Measurements from ENCODE around the gene ADAP1.
A peak's percentile ranks its signal among the peaks of the same experiment; 100 is the strongest.
"Not testable (repeated sequence)": the region's sequence is repeated elsewhere in the genome, so short reads cannot be mapped to it uniquely, and the experiment has no call there.

The ADAP1 gene

GRCh38 chr7:883055-884021 is 71.1 kb downstream of the ADAP1 start:
- DNase-seq (ENCODE audit: low read depth in 2 of 2, low spot score in 1 of 2): no peak

DNA sequence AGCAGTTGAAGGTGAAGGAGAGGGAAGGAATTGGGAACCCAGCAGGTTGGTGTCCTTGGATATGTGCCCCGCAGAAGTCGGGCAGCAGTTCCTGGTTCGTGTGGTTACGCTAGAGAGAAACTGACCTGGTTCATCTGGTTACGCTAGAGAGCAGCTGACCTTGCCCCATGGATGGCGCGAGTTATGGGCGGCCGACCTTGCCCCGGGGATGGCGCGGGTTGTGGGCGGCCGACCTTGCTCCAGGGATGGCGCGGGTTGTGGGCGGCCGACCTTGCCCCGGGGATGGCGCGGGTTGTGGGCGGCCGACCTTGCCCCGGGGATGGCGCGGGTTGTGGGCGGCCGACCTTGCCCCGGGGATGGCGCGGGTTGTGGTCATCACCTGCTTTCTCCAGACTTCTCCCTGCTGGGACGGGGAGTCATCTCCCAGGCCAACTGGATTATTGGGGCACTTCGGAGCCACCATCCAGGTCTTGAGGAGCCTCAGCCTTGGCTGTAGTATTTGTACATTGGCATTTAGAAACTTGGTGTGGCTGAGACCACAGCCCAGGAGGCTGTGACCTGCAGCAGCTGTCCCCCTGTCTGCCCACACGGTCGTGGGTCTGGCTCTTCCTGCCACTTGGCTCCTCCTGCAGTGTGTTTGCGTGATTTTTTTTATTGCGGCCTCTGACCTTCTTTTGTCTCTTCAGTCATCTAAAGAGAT is 72.0 kb downstream of the ADAP1 start:
- DNase-seq (ENCODE audit: low read depth in 2 of 2, low spot score in 1 of 2): no peak

- no peak for DNase-seq (ENCODE audit: low read depth in 2 of 2, low spot score in 1 of 2)
These were observed 72.8 kb downstream of the ADAP1 start for GRCh38 chr7:881441-882234.

- DNase-seq (ENCODE audit: low read depth in 2 of 2, low spot score in 1 of 2): no peak
These were observed 74.0 kb downstream of the ADAP1 start for GRCh38 chr7:880450-880849.

GRCh38 chr7:879706-880105 is 74.8 kb downstream of the ADAP1 start:
- DNase-seq (ENCODE audit: low read depth in 2 of 2, low spot score in 1 of 2): no peak

DNA sequence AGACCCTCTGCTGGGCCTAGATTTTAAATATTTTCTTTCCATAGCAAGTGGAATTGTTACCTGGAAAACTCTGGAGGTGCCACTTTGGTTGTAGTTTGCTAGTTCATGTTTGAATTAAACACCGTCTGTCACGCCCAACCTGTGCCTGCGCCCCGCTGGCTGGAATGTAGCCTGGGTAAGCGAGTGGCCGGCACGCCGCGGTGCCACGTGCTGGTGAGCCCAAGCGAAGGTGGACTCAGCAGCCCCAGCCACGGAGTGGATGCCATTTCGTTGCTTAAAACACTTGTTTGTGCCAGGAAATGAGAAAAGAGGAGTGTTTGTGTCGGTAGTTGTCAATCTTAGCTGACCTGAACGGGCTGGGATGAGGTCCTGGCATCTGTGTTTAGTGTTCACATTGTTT is 75.4 kb downstream of the ADAP1 start:
- no peak for DNase-seq (ENCODE audit: low read depth in 2 of 2, low spot score in 1 of 2)

DNA sequence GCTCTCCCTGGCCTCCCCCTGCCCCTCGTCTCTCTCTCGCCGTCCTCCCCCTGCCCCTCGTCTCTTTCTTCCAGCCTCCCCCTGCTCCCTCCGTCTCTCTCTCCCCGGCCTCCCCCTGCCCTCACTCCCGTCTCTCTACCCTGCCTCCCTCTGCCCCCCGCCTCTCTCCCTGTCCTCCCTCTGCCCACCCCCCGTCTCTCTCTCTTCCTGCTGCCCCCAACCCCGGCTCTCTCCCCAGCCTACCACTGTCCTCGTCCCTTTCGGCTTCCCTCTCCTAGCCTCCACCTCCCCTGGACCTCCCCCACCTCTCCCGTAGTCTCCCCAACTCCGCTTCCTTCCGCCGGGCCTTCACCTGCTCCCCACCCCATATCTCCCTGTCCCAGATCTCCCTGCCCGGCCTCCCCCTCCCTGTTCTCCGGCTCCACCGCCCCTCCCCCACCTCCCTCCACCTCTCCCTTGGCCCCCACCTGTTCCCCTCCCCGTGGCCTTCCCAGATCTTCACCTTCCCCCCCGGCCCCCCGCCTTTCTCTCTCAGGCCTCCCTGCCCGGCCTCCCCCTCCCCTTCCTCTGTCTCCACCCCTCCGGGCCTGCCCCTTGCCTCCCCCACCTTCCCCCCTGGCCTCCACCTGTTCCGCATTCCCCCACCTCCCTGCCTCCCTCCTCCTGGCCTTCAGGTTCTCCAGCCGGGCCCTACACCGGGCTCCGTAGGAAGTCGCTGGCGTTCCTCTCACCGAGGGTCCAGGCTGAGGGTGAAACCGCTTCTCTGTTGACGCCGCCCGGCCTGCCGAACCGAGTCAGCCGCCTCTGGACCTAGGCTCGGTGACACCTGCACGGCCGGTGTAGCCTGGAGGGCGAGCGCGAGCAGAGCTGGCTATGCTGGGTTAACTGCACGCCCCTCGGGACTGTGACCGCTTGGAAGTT is 76.9 kb downstream of the ADAP1 start:
- DNase-seq (ENCODE audit: low read depth in 2 of 2, low spot score in 1 of 2): no peak

GRCh38 chr7:876972-877311 is 77.5 kb downstream of the ADAP1 start:
- DNase-seq (ENCODE audit: low read depth in 2 of 2, low spot score in 1 of 2): no peak

DNA sequence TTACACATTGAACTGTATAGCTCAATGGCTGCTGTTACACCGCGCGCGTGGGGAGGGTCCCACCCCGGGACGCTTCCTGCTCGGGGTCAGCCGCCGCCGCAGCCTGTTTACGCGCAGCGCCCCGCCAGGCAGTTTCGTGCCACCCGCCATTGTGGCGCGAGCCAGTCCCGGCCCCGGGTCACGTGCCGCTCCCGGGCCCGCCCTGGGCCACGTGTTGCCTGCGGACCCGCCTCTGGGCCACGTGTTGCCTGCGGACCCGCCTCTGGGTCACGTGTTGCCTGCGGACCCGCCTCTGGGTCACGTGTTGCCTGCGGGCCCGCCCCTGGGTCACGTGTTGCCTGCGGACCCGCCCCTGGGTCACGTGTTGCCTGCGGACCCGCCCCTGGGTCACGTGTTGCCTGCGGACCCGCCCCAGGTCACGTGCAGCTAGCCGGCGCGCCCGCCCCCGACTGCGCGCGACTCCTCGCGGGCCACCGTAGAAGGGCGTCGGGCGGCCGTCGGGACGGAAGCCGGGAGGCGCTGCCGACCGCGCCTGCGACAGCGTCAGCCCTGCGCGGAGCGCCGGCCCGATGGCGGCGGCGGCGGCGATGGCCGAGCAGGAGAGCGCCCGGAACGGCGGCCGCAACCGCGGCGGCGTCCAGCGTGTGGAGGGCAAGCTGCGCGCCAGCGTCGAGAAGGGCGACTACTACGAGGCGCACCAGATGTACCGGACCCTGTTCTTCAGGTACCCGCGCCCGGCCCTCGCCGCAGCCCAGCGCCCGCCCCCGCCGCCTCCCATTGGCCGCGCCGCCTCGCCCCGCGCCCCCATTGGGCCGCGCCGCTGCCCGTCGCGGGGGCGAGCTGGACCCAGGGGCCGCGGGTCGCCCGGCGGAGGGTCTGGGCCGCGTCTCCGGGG is 78.2 kb downstream of the ADAP1 start, which contains the start of gene GET4:
GET4 (plus strand) TSS at position 478 of the 895 bp plus-strand sequence; CDS start at position 570, 92 bp downstream.
- peak; percentile 85 to 95 for DNase-seq (ENCODE audit: low read depth in 2 of 2, low spot score in 1 of 2)

GRCh38 chr7:875476-876076 is 78.9 kb downstream of the ADAP1 start:
- no peak for DNase-seq (ENCODE audit: low read depth in 2 of 2, low spot score in 1 of 2)

GRCh38 chr7:875051-875450 is 79.4 kb downstream of the ADAP1 start:
- no peak for DNase-seq (ENCODE audit: low read depth in 2 of 2, low spot score in 1 of 2)

DNA sequence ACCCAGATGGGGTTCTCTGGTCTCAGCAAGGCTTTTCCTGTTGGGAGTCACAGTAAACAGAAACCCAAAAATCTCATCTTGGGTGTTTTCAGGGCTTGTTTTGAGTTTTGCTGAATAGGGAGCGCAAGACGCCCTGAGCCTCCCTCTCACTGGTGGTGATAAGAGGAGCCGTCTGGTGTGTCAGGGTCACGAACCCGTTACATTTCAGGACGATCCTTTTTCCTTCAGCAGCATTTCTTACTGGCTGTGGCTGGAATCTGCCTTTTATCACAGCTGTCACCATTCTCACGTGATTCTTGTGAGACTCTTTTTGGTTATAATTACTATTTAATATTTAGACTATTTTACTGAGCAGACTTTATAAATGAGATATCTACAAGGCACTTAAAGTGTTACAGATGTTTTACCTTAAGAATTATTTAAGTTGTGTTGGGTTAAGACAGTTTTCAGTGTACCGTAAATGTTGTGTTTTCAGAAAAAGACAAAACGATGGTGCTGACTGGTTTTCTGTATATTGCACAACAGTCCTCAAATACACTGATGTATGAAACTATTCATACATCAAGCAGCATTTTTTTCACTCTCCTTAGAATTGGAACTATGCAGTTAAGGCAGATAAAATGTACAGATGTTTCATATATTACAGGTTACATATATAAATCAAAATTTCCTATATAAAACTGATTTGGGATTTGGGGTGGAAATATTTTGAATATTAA is 80.3 kb downstream of the ADAP1 start:
- DNase-seq (ENCODE audit: low read depth in 2 of 2, low spot score in 1 of 2): no peak

DNA sequence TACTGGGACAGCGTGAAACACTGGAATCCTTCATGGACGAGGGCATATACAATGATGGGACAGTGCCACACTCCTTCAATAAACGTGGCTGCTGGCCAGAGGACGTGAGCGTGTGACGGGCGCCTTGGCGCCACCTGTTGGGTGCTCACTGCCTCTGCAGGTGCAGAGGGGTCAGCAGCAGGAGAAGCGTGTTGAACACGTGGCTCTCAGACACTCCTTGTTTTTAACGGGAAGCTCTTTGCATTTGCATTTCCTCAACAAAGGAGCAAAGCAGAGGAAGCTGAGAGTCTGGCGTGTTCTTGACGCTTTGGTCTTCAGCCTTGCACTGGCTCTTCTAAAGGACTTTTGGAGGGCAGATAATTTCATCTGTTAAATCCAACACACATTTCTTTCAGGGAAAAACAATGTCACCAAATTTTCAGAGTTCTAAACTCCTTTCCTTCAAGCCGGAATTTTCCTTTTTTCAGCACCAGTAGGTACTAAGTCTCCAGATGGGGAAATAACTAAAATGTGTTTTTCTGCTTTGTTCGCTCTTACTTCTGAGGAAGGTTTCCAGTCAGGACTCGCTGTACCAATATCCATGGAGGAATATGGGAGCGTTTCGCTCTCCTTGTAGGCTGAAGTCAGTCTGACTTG is 81.0 kb downstream of the ADAP1 start:
- peak; percentile 16 to 39 for DNase-seq (ENCODE audit: low read depth in 2 of 2, low spot score in 1 of 2)

DNA sequence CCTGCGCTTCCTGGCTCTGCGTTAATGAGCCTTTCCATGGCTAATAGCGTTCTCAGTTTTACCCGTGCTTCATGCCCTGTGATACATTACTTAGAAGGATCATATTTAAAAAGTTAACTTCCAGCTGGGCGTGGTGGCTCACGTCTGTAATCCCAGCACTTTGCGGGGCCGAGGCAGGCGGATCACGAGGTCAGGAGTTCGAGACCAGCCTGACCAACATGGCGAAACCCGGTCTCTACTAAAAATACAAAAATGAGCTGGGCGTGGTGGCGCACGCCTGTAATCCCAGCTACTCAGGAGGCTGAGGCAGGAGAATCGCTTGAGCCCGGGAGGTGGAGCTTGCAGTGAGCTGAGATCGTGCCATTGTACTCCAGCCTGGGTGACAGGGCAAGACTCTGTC is 81.8 kb downstream of the ADAP1 start:
- DNase-seq (ENCODE audit: low read depth in 2 of 2, low spot score in 1 of 2): not testable (repeated sequence)

DNA sequence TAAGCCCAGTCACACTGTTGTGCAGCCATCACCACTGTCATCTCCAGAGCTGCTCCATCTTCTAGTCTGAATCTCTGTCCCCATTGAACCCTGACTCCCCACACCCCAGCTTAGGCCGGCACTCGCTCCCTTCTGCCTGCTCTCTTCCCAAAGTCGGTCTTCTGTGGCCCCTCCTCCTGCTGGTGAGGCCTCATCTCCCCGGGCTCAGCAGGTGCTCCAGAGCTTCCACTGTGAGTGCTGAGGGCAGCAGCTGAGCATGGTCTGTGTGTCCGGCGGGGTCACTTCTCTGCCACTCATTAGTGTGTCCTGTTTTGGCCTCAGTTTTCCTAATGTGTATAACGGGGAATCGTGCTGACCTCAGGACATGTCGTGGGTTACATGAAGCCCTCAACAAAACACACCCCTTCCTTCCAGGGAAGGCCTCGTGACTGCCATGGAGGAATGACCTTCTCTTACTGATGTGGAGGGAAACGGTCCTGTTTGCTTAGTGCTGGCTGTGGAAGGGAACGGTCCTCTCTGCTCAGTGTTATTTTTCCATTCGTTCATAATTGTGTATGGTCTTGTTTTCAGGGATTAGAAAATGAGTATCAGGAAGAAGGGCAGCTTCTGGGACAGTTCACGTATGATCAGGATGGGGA is 82.5 kb downstream of the ADAP1 start:
- no peak for DNase-seq (ENCODE audit: low read depth in 2 of 2, low spot score in 1 of 2)

GRCh38 chr7:869348-869747 is 85.1 kb downstream of the ADAP1 start:
- no peak for DNase-seq (ENCODE audit: low read depth in 2 of 2, low spot score in 1 of 2)

DNA sequence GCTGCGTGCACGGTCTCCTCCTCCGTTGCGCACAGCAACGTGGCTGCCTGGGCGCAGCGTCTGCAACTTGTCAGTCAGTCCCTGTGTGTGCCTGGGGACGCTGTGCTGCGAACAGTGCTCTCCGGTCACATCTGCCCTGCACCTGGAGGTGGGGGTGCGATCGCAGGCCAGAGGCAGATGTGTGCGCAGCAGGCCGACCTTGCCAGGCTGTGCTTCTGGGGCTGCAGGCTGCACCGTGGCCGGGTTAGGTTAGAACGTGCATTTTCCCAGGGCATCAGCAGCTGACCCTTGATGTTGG is 86.3 kb downstream of the ADAP1 start:
- DNase-seq (ENCODE audit: low read depth in 2 of 2, low spot score in 1 of 2): no peak

Data from stimulated activated CD8-positive, alpha-beta memory T cell treated with anti-CD3 and anti-CD28 coated beads, Interleukin-4, amount 100 ng/mL, for 1 hour (primary cell).